GM19397 (cell line): ENCODE data around the gene USP30.

Experiments
- ATAC-seq: cut with Tn5 transposase; IDR thresholded peaks from one replicate; pipeline ENCODE4 v1.9.1; 2021; ENCODE audit warnings: mild to moderate bottlenecking, moderate library complexity; ENCODE audit not compliant: unreplicated experiment

USP30 gene

DNA sequence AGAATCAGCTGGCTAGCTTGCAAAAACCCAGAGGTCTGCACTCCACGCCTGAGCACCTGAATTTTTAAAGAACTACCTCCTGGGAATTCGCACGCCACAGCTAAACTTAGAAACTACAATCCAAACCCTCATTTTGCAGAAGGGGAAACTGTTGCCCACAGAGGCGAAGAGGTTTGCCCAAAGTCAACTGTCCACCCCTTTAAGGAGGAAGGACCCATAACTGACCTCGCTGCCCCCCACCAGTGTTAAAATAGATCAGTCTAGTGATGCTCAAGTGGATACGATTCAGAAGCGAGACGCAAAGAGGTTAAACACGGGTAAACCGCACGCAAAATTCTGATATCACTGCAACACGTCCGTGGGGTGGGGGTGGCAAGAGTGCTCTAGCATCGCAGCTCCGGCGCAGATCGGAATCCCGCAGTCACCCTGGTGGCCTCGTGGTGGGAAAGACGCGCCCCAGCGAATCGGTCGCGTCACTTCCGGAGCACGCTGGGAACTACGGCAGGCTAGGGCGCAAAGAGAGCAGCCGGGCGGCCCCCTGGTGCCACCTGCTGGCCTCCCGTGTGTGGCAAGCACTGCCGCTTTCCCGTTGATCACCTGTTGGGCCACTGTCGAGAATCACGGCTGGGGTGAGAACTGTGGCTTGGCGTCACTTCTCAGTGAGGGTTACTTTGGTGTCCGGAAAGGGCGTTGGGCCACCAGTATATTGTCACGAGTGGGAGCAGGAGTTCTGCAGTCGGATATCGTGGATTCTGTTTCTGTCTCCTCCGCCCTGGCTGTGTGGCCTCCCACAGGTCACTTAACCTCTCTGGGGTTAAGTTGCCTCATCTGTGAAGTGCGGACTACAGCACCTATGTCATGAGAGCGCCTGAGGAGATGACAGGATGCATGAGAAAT is 40.9 kb downstream of the USP30 start, which contains the start of gene ALKBH2:
Gene ALKBH2 (minus strand): TSS at position 451 of the 897 bp plus-strand sequence. CDS start 686 bp downstream, outside the sequence.
- peak; percentile 65 for ATAC-seq

DNA sequence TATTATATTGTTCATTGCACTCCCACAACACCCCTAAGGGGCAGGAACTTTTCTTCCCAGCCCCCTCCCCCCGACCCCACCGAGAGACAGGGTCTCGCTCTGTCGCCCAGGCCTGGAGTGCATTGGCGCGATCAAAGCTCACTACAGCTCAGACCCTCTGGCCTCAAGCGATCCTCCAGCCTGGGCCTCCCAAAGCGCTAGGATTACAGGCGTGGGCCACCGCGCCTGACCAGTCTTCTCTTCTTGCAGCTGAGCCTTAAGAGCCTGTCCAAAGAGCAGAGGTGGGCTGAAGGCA is 44.7 kb downstream of the USP30 start:
- no peak for ATAC-seq

DNA sequence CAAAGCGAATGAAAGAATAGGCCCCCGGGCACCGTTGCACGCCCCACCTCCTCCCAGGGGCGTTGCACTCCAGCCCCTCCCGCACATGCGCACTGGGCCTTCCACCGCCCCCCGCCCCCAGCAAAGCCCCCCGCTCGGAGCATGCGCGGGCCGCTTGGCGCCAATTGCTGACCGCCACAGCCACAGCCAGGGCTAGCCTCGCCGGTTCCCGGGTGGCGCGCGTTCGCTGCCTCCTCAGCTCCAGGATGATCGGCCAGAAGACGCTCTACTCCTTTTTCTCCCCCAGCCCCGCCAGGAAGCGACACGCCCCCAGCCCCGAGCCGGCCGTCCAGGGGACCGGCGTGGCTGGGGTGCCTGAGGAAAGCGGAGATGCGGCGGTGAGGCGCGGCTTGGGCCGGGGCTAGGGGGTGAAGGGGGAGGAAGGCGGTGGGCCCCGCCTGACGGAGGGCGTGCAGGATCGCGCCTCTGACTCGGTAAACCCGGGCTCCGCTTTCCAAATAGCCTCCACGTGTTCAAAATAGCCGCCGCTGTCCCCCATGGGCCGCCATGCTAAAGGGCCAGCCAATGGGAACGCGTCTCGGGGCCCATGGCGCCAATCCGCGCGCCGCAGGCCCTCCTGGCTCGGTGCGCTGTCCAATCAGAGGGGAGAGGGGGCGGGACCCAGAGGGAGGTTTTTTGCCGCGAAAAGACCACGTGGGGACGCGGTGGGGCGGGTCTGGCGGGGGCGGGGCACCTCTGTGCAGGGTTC is 45.2 kb downstream of the USP30 start, which contains the start of gene UNG:
Gene UNG (plus strand): TSS at position 163 of the 748 bp plus-strand sequence. CDS start 83 bp downstream, at position 246.
- ATAC-seq, result peak; percentile 91

DNA sequence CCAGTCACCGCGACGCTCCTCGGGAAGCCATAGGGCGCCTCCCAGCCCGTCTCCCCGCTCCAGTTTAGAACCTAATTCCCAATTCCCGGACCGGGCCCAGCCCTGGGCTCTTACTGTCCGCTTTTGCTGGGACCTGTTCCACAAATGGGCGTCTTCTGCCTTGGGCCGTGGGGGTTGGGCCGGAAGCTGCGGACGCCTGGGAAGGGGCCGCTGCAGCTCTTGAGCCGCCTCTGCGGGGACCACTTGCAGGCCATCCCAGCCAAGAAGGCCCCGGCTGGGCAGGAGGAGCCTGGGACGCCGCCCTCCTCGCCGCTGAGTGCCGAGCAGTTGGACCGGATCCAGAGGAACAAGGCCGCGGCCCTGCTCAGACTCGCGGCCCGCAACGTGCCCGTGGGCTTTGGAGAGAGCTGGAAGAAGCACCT is 45.8 kb downstream of the USP30 start:
- peak; percentile 25 for ATAC-seq

DNA sequence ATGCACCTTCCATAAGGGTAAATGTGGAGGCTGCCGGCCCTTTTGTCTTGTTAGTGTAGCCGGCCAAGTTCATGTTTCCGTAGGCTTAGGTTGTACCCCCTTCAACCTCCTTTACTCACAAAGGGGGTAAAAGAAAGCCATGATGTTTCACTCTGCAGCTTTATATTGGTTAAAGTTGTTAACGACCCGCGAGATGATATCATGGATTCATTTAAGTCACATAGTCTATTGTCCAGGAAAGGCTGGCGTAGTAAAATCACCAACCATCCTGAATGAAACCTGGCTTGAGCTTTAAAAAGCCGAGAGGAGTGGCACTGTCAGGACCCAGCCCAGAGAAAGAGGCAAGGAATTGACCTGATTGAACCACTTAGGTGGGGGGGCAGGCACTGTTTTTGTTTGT is 46.3 kb downstream of the USP30 start:
- ATAC-seq, result no peak

DNA sequence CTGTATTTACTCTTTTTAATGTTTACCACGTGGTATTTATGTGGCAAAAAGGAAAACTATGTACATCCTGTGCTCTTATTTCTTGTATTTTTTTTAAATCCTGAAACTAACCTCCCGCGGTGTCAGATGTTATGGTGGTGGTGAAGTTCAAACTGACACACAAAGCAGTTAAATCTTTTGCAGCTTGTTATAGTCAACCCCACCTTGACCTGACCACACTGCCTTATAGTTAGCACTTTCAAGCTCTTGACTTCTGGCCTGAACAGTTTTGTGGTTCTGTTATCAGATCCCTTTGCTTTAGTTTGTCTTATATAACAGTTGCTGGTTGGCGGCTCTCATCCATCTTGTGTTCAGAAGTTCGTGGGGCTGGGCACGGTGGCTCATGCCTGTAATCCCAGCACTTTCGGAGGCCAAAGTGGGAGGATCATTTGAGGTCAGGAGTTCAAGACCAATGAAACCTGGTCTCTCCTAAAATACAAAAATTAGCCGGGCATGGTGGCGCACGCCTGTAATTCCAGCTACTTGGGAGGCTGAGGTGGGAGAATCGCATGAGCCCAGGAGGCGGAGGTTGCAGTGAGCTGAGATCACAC is 47.1 kb downstream of the USP30 start:
- no peak for ATAC-seq

DNA sequence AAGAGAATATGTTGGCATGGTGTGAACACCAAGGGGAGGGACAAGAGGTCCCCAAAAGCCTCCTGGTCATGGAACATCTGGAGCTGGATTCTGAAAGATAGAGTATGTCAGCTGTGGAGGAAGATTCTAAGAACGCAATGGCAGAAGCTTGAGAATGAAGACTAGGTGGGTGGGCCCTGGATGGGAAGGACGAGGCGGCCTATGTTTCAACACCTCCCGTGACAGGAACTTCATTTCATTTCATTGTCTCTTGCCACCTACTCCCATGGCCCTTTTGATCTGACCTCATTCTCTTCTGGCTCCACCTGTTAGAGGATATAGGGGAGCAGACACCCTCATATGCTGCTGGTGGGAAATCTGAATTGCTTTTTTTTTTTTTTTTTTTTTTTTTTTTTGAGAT is 48.4 kb downstream of the USP30 start:
- no peak for ATAC-seq

DNA sequence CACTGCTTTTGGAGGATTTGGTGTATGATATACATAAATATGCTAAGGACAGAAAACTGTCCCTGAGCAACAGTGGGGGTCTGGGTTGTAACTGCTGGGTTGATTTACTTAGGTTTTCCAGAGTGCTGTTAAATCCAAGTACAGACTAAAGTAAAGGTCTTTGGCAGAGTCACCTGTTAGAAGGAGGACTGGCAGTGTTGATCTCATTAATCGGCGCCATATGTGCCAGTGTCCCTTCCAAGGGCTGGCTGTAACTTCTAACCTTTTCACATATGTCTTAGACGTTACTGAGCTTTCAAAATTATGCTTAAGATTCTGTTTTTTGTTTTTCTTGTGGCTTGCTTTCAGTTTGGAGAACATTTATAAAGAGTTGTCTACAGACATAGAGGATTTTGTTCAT is 50.1 kb downstream of the USP30 start:
- no peak for ATAC-seq

DNA sequence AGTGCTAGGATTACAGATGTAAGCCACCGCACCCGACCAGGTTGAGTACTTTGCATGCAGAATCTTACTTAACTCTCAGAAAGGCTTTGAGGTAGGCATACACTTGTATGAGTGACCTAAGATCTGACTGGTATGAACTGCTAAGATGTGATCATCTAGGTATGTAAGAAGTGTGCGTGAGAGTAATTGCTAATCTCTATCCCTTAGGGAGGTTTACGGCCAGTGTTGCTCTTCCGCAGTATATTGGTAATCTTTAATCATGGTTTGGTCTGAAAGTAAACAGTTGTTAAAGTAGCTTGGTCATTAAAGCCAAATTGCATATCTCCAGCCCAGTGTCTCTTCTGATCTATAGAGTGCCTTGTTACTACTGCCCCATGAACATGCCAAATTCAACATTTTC is 52.8 kb downstream of the USP30 start:
- ATAC-seq, result no peak

DNA sequence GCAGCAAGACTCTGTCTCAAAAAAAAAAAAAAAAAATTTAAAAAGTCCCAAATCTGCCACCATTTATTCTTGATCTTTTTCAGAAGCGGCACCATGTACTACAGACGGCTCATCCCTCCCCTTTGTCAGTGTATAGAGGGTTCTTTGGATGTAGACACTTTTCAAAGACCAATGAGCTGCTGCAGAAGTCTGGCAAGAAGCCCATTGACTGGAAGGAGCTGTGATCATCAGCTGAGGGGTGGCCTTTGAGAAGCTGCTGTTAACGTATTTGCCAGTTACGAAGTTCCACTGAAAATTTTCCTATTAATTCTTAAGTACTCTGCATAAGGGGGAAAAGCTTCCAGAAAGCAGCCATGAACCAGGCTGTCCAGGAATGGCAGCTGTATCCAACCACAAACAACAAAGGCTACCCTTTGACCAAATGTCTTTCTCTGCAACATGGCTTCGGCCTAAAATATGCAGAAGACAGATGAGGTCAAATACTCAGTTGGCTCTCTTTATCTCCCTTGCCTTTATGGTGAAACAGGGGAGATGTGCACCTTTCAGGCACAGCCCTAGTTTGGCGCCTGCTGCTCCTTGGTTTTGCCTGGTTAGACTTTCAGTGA is 57.5 kb downstream of the USP30 start:
- ATAC-seq, result no peak

DNA sequence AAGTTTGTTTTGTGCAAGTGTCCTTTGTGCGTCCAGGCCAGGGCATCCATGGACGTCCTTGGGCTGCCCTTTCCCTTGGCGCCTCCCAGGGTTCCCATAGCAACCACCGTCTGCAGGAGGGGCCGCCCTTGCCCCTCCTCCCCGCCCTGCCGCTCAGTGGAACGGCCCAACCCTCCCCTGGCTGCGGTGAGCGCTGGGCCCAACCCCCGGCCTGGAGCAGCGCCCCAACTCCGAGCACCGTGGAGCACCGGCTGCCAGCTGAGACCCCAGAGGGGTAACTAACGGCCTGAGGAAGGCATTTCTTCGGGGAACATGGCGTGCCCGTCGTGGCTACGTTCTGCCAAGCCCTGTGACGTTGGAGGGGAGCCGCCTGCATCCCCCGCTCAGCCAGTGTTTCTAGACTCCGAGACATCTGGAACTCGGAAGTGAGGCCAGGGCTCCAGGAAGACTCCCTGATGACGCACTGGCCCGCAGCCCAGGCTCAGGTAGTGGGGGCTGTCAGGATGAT is 58.7 kb downstream of the USP30 start:
- ATAC-seq, result no peak

DNA sequence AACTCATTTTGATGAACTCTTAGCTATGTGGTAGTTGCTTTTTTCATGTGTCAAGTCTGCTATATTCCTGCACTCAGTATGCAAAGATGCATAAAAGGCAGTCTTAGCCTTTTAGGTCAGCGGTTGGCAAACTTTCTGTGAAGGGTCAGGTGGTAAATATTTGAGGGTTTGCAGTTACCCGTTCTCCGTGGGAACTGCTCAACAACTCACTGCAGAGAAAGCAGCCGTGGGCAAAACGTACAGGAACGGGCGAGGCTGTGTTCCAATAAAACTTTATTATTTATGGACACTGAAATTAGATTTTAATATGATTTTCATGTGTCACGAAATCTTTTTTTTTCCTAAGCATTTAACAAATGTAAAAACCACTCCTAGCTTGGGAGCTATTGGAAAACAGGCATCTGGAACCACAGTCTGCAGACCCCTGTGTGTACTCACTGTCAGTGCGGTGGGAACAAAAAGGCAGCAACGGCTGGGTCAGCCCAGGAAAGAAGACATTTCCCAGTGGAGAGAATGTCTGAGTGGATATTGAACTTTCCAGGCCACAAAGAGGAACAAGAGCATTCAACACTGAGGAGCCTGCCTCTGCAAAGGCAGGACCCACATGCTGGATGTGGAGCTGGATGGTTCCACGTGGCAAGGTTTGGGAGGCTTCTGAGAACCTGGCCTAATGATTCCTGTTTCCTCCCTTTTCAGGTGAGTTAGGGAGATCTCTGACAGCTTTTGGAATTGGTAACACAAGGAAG is 60.5 kb downstream of the USP30 start:
- no peak for ATAC-seq

DNA sequence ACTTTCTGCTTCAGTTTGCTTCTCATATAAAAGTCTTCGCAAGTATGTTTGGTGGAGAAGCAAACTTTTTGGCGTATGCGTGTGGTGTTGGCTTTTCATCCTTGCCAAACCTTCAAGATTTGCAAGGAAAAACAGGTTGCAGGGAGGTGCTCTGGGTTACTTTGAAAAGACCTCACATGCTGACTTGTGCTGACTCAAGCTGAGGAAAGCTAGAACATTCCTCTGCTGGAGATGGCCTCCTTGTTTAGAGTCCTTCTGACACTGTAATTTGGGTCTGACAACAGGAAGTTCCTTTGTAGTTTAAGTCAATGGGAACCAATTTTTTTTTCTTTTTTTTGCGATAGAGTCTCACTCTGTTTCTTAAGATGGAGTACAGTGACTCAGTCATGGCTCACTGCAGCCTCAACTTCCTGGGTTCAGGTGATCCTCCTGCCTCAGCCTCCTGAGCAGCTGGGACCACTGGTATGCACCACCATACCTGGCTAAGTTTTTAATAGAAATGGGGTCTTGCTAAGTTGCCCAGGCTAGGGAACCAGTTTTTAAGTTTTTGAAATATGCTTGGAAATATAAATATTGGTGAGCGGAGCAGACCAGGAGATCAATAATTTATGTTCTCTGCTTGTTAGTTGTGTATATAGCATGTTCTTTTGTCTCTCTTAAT is 61.4 kb downstream of the USP30 start:
- no peak for ATAC-seq

DNA sequence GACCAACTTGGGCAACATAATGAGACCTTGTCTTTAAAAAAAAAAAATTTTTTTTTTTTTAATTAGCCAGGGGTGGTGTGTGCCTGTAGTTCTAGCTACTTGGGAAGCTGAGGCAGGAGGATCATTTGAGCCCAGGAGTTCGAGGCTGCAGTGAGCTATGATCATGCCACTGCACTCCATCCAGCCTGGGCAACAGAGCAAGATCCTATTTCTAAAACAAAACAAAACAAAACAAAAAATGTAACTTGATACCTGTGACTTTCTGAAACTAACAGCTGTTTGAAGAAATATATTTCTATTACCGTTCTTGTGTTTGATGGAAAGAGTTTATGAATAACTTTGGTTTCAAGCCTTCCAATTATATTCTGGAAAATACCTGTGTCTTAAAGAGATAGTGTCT is 62.3 kb downstream of the USP30 start:
- no peak for ATAC-seq

DNA sequence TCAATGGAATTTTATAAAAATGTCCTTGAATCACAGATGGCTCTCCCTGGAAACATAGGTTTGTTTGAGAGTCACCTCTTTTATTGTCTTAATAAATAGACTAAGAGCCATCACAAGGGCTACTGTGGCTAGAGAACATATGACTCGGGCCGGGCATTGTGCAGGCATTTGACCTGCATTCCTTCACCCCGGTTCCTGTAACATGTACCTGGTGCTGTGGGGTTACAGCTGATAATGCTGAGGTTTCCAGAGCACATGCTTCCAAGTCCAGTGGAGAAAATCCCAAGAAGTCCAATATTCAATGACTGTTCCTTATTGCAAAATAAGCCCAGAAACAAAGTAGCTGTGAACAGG is 63.0 kb downstream of the USP30 start:
- ATAC-seq, result no peak

DNA sequence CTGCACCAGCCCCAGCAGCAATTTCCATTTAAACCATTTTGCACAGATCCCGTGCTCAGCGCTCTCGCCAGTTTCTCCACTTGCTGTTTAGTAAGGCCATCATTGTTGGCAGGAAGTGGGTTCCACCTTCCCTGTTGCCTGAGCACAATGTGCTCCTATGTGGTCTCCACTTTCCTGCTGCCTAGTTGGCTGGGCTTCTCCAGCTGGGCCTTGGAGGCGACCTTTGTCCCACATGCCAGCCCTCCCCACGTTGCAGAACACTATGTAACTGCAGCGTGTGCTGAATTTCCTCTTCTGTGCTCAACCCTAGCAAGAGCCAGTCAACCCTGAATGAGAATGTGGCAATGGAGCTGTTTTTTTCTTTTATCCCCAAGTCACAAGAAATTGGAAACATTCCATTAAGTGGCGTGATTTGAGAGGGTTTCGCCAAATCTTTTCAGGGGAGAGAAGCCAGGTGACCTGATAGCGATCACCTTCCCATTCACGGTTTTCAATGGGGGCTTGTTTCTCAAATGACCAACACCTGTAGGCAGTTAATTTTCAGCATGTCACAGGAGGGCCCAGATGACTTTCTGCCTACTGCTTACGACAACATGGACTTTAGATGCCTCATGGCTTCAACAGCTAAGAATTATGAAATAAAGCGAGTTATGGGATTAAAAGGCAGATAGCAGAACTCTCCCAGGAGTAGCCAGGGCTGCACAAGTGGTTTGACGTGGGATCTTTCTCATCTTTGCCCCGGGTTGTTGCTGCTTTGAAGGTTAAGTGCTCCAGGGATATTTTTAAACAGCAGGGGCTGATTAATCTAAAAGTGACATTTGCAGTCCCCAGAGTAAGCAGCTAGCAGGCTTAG is 63.6 kb downstream of the USP30 start, which contains the start of gene ACACB:
Gene ACACB (plus strand): TSS at position 830 of the 853 bp plus-strand sequence. CDS start 22,819 bp downstream, outside the sequence.
- no peak for ATAC-seq

DNA sequence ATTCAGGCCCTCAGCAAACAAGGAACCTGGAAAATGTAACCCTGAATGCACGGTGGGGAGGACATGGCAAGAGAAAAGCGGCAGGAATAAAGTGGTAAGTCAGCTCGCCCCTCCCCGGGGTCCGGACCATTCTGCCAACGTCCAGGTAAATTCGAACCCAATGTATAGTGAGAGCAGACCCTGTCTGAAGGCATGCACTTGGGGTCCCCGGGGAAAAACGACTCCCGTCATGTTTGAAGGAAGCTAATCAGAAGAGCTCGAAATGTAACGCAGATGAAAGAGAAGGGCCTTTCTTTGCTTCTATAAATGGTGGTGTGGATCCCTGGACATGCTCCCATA is 64.2 kb downstream of the USP30 start:
- no peak for ATAC-seq

DNA sequence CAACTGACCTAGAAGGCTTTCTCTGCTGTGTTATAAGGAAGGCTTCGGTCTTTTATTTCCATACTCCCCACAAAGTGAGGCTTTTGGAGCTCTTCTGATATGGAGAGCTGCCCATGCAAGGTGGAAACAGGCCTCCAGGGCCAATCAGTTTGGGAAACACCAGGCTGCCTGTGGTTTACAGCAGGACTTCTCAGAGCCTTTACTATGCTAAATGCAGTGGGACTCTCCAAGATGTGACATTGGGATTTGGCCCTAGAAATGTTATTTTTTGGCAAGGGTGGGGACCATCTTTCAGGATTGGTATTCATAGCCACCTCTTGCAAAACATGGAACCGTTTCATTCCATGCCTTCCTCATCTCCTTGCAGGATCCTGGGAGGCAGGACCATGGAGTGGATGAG is 67.7 kb downstream of the USP30 start:
- ATAC-seq, result no peak

DNA sequence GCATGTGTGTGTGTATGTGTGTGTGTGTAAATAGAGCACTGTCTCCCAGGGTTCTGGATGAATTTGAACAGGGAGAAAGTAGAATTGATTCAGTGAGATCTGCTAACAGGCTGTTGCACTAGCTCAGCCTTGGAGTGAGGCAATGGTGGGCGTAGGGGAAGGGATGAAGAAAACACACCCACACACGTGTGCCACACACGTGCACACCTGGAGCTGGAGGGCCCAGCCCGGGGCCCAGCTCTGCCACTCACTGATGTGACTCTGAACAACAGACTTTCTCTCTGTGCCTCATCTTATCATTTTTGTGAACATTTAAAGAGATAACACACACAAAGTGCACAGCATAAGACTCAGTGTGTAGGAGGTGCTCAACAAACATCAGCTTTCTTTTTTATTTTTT is 68.2 kb downstream of the USP30 start:
- ATAC-seq, result no peak
